Heart right ventricle (tissue), 16 donors: ENCODE measurements around the gene ARFGEF3. TPM values are rescaled to one million over a fixed set of nuclear protein-coding genes. Genes with fewer than 3 reads are reported as not detected.

Source experiments
- ATAC-seq, 8 donors: fragments of 200-7000 bp; cut with Tn5 transposase; one replicate each; pipeline ENCODE4 v1.9.1; 2020; ENCODE audit warnings: mild to moderate bottlenecking in 8 of 8, moderate library complexity in 8 of 8, moderate number of reproducible peaks in 1 of 8
- DNase-seq, 2 donors: peaks; one replicate each; pipeline ENCODE4 v3.0.0-alpha.2; 2020
- H3K27ac ChIP-seq, 10 donors: fragments of 200-600 bp; sonication (generic) in 2 of 10; one replicate each; pipeline versions ENCODE4 v1.5.0 to v1.8.0; 2020 to 2022; ENCODE audit warnings: mild to moderate bottlenecking in 3 of 10
- H3K27me3 ChIP-seq, 7 donors: fragments of 200-600 bp; one replicate each; pipeline ENCODE4 v1.8.0; 2021 to 2022; ENCODE audit warnings: mild to moderate bottlenecking in 2 of 7
- H3K36me3 ChIP-seq, 9 donors: fragments of 200-600 bp; sonication (generic) in 1 of 9; one replicate each; pipeline versions ENCODE4 v1.5.0 to v1.8.0; 2020 to 2022; ENCODE audit warnings: mild to moderate bottlenecking in 2 of 9
- H3K4me1 ChIP-seq, 9 donors: fragments of 200-600 bp; sonication (generic) in 1 of 9; one replicate each; pipeline versions ENCODE4 v1.5.0 to v1.8.0; 2020 to 2022; ENCODE audit warnings: mild to moderate bottlenecking in 4 of 9
- H3K4me3 ChIP-seq, 10 donors: fragments of 200-600 bp; sonication (generic) in 2 of 10; one replicate each; pipeline versions ENCODE4 v1.5.0 to v1.8.0; 2020 to 2022; ENCODE audit warnings: mild to moderate bottlenecking in 7 of 10, moderate library complexity in 2 of 10
- H3K9me3 ChIP-seq, 11 donors: fragments of 200-600 bp in 10 of 11; sonication (generic) in 2 of 11; one replicate each; pipeline versions ENCODE4 v1.5.0 to v1.8.0; 2013 to 2022; ENCODE audit warnings: mild to moderate bottlenecking in 2 of 11, control low read depth in 1 of 11, moderate library complexity in 1 of 11
- WGBS, 2 donors: extraction: QIAGEN DNeasy Blood & Tissue Kit; methylation state at CpG; one replicate each; pipeline ENCODE4 v1.1.7; 2013; ENCODE audit warnings: inconsistent platforms in 1 of 2; 5-methylcytosine and 5-hydroxymethylcytosine counted together
- intact Hi-C, 10 donors: fragments of 100-400 bp; cut with DNase I; formaldehyde crosslinking; loops; one replicate each; pipeline versions ENCODE4 v1.11.1 to v1.14.2; 2022
- polyA plus RNA-seq, 2 donors: library from polyadenylated mRNA; stranded (reverse); fragments of 200-250 nt; gene quantifications; one replicate each; pipeline ENCODE4 v1.2.3, GENCODE V29; 2013
- total RNA-seq, 10 donors: library from RNA; stranded (reverse); fragmentation: NEBNext Ultra II Directional in 3 of 10; extraction: Animal tissue kit (Norgen Biotek cat#: 25700) in 3 of 10; gene quantifications; one replicate each; pipeline versions ENCODE4 v1.2.1 to v1.2.4, GENCODE V29; 2021 to 2023
- TF ChIP-seq, protein P1 (sequence below), 9 donors: fragments of 200-600 bp; sonication (generic) in 2 of 9; IDR thresholded peaks; one replicate each; pipeline versions ENCODE4 v1.5.0 to v1.8.0; 2021 to 2022; ENCODE audit warnings: antibody characterized with exemption in 9 of 9, mild to moderate bottlenecking in 5 of 9, moderate library complexity in 1 of 9
- donor health status: Arrhythmogenic right ventricular cardiomyopathy.
- donor health status: ischemic (EF 13 %, LVEDD 7.1; RV severe dilation, severe dysfunction).
- donor health status: healthy with polysubstance abuse.
- donor health status: DM: no; HTN: yes; CAD: no.
- donor health status: DM: no; HTN: no; CAD: no.
- donor health status: ischemic (EF 25% LVEDD 6.9; RV normal size, moderate dysfunction).
- donor health status: ischemic (EF 25% LVEDD 5.7; RV mildly dilated, moderate dysfunction).
- donor health status: healthy.
- donor health status: DM: yes; HTN: yes; CAD: no.
- donor health status: Ischemic cardiomyopathy.
- donor health status: ischemic (EF 35%, LVEDD 5.7; RV mildly dilated, moderate dysfunction).
- donor health status: nonischemic (EF 11% LVEDD 7.7; RV severe dilation, severe dysfunction).
- donor health status: DM: yes; HTN: yes; CAD: no.
- donor health status: PGD.
- donor health status: ischemic (EF 29% LVEDD 5.4; RV normal size, mild dysfunction).
- donor health status: nonischemic (EF 23%, LVEDD 6.1; RV moderate dilation, normal function).

The ARFGEF3 gene
- total and polyA plus RNA-seq, 12 donors, result 0.33 to 11.1 (median 3.3) TPM

DNA sequence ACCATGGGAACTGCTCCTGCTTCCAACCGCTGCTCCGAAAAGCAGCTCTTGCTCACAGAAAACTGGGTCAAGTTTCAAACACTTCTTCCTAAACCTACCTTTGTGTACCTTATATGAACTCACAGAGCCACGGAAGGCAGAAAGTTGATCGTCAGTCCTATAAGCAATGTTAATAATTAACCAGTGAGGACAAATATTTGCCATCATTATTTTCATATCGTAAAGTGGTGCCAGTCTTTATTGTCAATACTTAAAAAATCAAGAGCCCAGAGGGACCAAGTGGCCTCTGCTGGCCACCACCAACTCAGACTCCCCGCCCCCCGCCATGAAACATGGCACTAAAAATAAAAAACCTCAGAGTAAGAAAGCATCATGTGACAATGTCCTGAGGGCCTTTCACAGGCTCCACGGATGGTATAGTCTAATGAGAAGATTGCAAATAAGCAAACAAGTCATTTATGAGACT, 65.6 kb downstream of the ARFGEF3 start:
- WGBS, 2 donors, result 88 to 90% methylated on average over 8 of the region's 8 CpGs

GRCh38 chr6:138229072-138229471, 67.3 kb downstream of the ARFGEF3 start:
- DNase-seq (no peak), ATAC-seq (no peak)
- Histone ChIP-seq H3K4me1 (no peaks in the 10 kb centered on the region), H3K36me3 (no peaks in the 10 kb centered on the region), H3K9me3 (no peaks in the 10 kb centered on the region), H3K4me3 (no peak overlapping the region), H3K27me3 (no peaks in the 10 kb centered on the region), H3K27ac (no peak overlapping the region)
- intact Hi-C loops, result no loop called here
- 76 to 80% methylated on average over 4 of the region's 4 CpGs for WGBS, 2 donors
- TF ChIP-seq, protein P1, sequence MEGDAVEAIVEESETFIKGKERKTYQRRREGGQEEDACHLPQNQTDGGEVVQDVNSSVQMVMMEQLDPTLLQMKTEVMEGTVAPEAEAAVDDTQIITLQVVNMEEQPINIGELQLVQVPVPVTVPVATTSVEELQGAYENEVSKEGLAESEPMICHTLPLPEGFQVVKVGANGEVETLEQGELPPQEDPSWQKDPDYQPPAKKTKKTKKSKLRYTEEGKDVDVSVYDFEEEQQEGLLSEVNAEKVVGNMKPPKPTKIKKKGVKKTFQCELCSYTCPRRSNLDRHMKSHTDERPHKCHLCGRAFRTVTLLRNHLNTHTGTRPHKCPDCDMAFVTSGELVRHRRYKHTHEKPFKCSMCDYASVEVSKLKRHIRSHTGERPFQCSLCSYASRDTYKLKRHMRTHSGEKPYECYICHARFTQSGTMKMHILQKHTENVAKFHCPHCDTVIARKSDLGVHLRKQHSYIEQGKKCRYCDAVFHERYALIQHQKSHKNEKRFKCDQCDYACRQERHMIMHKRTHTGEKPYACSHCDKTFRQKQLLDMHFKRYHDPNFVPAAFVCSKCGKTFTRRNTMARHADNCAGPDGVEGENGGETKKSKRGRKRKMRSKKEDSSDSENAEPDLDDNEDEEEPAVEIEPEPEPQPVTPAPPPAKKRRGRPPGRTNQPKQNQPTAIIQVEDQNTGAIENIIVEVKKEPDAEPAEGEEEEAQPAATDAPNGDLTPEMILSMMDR (IDR thresholded peaks at IDR 0.05), result no peak

More for the DNA sequence above, 65.6 kb downstream of the ARFGEF3 start:
- ATAC-seq (no peak), DNase-seq (no peak)
- Histone ChIP-seq H3K4me1 (no peaks in the 10 kb centered on the region), H3K27ac (no peak overlapping the region), H3K36me3 (no peaks in the 10 kb centered on the region), H3K27me3 (no peaks in the 10 kb centered on the region), H3K4me3 (no peak overlapping the region), H3K9me3 (no peaks in the 10 kb centered on the region)
- intact Hi-C loops, result loop anchor here in 1 of 10 donors (2.0 kb wide), 1 partner anchor 49 kb away; no protein-coding TSS in a partner anchor
- TF ChIP-seq, protein P1 (IDR thresholded peaks at IDR 0.05), result no peak

- 93 to 94% methylated on average over 11 of the region's 11 CpGs for WGBS, 2 donors
- no peak overlapping the region for H3K4me3 ChIP-seq
- H3K27ac ChIP-seq, result no peak overlapping the region
- H3K4me1 ChIP-seq, result no peaks in the 10 kb centered on the region
- DNase-seq (no peak), ATAC-seq (no peak)
- H3K36me3 ChIP-seq, result no peaks in the 10 kb centered on the region
- TF ChIP-seq, protein P1 (IDR thresholded peaks at IDR 0.05), result no peak
- no peaks in the 10 kb centered on the region for H3K27me3 ChIP-seq
- intact Hi-C loops, result no loop called here
- H3K9me3 ChIP-seq, result no peaks in the 10 kb centered on the region
Observed at GRCh38 chr6:138229663-138230179, 68.0 kb downstream of the ARFGEF3 start.

GRCh38 chr6:138230221-138230620, 68.5 kb downstream of the ARFGEF3 start:
- DNase-seq, result no peak
- intact Hi-C loops, result no loop called here
- no peak overlapping the region for H3K27ac ChIP-seq
- no peaks in the 10 kb centered on the region for H3K36me3 ChIP-seq
- H3K27me3 ChIP-seq, result no peaks in the 10 kb centered on the region
- TF ChIP-seq, protein P1 (IDR thresholded peaks at IDR 0.05), result no peak
- no peaks in the 10 kb centered on the region for H3K9me3 ChIP-seq
- no peaks in the 10 kb centered on the region for H3K4me1 ChIP-seq
- H3K4me3 ChIP-seq, result no peak overlapping the region
- no peak for ATAC-seq
